Liver (tissue), 3 donors: Measurements from ENCODE around the gene NIPAL1.

Experiments
- CTCF ChIP-seq: fragments of 150-350 bp; IDR thresholded peaks from 2 replicates; pipeline ENCODE4 v1.5.1; 2017; ENCODE audit warnings: improper control_type of control experiment, low read depth, low read length; ENCODE audit not compliant: missing input control
- MAX ChIP-seq: IDR thresholded peaks from 2 replicates; pipeline ENCODE4 v1.6.1; 2016; ENCODE audit warnings: antibody characterized with exemption
- RAD21 ChIP-seq, 2 donors: IDR thresholded peaks; 2 replicates each; pipeline ENCODE4 v1.6.1; 2016; ENCODE audit warnings: antibody characterized with exemption in 2 of 2, mild to moderate bottlenecking in 2 of 2
- REST ChIP-seq: IDR thresholded peaks from 2 replicates; pipeline ENCODE4 v1.6.1; 2016; ENCODE audit warnings: antibody characterized with exemption, mild to moderate bottlenecking
- TAF1 ChIP-seq: conservative IDR thresholded peaks from 2 replicates; pipeline ENCODE4 v1.6.1; 2016; ENCODE audit warnings: antibody characterized with exemption, mild to moderate bottlenecking
- donor health status: healthy.
- donor health status: healthy.

GRCh38 chr4:48049483-48049882 is 32.9 kb downstream of the NIPAL1 start:
- TF ChIP-seq CTCF (no peak), MAX (no peak), REST (no peak), RAD21 (IDR thresholded peaks at IDR 0.05) (no peak), TAF1 (no peak)
